SHP77 (cell line): Measurements from ENCODE around the gene PRDM16.

ENCODE experiments used
- DNase-seq, 2 experiments: peaks; one replicate each; lab custom pipeline; 2025; lab: John Stamatoyannopoulos, UW

PRDM16 gene

DNA sequence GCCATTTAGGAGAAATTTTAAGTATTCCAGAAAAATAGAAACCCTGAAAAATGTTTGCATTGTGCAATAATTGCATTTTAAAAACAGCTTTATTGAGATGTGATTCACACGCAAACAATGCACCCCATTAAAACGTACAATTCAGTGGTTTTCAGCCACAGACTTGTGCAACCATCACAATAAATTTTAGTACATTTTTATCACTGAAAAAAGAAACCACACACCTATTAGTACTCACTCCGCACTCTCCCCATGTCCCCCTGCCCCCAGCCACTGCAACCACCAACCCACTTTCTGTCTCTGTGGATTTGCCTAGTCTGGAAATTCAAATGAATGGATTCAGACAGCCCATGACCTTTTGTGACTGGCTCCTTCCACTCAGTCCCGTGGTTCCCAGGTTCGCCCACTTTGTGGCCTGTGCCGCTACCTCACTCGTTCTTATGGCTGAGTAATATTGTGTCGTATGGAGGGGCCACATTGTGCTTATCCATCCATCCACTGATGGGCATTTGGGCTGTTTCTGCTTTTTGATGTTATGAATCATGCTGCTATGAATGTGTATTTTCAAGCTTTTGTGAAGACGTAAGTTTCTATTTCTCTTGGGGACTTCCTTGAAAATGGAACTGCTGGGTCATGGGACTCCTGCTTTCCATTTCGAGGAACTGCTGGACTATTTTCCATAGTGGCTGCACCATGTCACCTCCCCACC, 237.7 kb downstream of the PRDM16 start:
- no peak for DNase-seq

DNA sequence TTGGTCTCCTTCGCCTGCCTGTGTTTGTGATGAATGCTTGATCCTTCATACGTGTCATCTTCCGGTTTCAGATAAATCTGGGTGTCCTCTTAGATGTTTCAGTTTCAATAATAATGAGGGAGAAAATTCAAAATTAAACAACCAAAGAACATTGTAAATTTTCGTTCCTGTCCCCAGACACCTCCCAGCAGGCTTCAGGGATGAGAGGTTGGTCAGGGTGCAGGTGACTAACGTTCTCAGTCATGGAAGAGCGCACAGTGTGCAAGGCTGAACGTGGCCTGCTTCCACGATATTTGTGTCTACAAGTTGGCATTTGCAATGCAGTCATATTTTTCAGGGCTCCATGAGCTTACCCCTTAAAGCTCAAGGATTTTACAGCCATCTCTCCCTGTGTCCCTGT, 238.4 kb downstream of the PRDM16 start:
- DNase-seq = no peak

DNA sequence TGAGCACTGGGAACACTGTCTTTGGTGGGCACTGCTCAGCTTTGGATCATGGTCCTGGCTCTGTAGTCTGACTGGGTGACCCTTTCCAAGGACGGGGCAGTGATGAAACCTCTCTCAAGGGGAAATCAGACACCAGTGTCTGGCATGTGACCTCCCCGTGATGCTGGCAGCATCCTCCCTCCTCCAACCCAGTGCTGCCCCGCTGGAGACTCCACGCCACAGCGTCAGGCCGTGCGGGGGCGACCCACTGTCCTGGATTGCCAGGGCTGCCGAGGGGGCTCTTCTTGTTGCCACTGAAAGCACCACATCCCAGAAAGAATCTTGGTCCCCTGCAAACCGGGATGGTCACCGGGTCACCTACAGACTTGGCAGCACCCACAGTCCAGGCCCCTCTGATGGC, 239.1 kb downstream of the PRDM16 start:
- DNase-seq = no peak

DNA sequence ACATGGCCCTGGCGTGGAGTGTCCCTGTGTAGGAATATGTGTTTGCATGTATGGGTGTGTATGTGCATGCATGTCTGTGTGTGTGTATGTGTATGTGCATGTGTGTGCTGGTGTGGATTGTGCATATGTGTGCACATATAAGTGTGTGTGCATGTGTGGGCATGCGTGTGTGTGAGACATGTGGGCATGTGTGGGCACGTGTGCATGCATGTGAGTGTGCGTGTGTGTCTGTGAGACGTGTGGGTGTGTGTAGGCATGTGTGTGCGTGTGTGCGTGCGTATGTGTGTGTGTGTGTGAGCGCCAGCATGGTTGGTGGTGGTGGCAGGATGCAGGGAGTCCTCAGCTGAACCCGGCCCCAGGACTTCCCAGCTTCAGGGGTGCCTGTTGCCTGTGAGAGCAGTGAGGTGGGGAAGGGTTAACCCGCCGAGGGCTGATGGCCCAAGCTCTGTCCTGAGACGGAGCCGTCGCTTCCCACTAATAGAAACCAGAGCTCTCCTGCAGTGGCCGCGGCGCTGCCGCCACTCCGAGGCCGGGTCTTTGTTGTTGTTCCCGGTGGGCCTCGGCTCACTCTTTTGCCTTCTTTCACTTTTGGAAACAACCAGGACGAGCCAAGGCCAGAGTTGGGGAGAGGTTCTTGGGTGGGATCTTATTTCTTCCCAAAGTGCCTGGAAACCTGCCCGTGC, 241.9 kb downstream of the PRDM16 start:
- DNase-seq = no peak

DNA sequence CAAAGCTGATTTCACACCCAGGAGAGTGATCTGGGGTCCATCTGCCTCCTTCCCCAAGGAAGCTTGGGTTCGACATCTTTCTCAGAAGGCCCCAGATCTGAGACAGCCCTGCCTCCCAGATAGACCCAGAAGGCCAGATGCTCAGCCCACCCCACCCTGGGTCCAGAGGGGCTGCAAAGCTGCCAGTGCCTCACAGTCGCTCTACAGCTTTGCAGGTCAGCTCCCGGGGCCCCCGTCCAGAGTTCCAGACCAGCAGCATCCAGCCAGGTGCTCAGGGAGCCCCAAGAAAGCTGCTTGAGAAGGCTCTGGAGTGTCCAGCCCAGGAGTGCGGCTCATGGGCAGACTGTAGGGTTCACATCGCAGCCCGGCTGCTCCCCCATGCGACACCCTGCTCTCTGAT, 242.7 kb downstream of the PRDM16 start:
- DNase-seq = no peak

DNA sequence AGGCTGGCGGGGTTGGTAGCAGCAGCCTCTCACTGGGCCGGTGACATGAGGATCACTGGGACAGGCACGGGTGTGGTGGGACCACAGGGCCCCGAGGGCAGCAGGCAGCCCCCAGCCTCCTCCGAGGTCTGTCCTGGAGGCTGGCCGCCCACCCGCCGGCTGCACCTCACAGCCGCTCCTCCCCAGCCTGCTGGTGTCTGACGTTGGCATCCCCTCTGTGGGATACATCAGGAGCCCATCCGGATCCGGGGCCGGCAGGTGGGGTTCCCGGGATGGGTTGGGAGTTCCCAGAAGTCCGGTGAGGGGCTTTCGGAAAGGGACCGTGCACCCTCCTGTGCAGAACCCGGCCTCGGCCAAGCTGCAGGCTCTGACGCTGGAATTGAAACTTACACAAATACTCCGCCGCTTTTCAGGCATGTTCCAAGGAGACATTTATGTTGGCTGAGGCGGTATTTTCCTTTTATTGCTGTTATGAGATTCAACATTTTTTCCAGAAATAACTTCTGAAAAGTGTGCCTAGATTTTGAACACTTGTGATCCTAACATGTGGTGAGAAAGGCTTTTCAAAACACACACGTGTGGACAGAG, 243.4 kb downstream of the PRDM16 start:
- no peak for DNase-seq

DNA sequence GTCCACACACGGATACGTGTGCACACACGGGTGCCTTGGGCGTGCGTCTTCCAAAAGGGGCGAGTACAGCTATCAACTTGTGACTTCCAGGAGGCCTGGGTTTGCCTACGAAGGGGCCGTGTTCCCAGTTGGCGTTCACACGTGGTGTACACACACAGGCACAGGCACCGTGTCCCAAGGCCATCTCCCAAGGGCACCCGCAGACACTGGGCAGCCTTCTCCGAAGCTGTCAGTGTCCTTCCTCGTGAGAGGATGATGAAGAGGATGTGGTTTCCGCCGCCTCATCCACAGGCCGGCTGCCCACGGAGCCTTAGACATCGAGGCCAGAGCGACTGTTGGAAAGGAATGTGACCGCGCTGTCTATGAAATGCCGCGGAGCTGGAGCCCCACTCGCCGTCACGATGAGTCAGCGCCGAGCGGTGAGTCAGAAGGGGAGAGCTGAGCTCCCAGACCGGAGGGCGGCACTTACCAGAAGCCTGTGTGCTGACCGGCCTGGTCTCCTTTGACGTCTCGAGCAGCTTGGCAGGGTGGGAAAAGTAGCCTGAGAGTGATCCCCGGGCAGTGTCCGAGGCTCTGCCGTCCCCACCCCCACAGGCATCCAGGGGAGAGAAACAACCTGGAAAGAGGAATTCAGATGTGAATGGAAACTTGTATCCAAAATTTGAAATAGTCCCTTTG, 244.0 kb downstream of the PRDM16 start:
- DNase-seq = peak; percentile 3 to 53

DNA sequence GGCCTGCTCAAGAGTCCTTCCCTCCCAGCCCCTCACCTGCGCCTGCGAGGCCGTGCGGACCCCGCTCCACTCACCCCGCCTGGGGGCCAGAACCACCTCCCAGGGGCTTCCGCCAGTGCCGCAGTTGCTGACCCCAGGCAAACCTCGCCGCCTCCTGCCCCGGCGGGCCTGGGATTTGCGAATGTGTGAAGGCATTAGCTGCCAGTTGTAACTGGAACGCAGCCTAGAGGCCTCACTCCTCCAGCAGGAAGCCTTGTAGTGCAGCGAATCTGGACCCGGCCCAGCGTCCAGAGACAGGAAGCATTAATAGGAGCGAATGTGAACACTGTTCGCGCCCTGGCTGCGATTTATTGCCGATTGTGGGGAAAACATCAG, 244.6 kb downstream of the PRDM16 start:
- no peak for DNase-seq

DNA sequence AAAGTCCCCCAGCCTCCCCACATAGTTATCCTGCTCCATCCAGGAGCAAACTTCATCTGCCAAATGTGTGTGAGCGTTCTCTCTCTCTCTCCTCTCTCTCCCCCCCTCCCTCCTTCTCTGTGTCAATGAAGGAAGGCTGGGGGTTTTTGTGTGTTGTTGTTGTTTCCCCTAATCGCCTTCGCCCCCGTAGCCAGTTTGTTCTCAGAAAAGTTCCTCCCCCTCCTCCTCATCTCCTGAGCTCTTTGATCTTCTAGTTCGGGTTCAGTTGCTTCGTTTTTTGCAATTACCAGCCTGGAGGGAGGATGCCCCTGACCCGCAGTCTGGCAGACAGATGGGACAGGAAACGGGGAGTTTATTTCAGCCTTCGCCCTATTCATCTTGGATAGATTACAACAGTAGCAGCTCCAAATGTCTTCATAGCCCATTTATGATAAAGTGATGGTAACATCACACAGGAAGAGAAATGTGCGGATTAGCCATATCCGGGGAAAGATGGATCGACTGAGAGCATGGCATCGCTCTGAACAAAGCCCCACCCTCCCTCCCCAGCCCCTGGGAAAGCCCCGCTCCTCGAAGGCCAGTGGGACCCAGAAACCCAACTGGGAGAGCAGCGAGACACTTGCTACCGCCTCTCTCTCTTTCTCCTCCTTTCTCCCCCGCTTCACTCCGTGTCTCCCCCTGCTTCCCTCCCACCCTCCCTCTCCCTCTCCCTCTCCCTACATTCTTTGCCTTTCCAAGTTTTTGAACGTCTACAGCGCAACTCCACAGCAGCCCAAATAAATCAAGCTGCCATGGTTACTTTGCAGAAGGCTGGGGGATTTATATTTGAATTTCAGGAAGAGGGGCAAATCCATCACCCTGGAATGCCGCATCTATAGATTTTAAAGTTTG, 245.7 kb downstream of the PRDM16 start:
- DNase-seq = no peak

DNA sequence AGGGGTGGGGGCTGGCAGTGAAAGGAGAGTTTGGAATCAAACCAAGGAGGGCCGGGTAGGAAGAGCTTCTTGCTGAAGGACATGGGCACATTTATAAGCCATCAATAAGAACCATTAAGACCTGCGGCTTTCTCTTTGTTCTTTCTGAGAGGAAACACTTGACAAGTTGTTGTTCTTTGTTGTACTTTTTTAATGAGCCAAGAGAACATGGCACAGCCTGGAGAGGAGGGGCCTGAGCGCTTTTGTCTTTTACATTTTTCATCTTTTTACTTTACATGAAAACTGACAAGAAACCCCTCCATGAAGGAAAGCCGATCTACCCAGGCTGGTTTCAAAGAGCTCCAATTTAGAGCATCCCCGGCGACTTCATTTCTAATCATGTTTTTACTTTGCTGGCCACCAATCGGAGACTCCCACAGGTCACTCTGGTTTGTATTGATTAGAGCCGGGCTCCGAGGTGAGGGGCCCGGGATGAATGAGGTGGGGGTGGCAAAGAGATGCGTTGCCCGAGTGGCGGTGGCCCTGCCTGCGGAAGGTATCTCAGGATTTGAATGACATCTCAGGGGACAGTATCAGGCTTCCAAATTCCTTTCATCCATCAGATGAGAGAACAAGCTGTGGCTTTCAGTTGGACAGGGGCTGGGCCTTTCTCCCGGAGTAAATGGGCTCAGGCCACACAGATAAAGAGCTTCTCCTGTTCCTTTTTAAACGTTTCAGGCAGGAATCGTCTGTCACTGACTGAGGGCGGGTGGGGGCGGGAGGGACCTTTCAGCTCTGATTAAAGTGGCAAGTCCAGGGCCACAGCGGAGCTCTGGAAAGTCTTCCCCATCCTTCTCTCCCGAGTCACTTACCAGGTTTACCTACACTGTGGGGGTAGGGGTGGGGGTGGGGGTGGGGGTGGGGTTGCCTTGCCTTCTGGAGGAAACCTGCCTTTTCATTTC, 246.7 kb downstream of the PRDM16 start:
- no peak for DNase-seq

DNA sequence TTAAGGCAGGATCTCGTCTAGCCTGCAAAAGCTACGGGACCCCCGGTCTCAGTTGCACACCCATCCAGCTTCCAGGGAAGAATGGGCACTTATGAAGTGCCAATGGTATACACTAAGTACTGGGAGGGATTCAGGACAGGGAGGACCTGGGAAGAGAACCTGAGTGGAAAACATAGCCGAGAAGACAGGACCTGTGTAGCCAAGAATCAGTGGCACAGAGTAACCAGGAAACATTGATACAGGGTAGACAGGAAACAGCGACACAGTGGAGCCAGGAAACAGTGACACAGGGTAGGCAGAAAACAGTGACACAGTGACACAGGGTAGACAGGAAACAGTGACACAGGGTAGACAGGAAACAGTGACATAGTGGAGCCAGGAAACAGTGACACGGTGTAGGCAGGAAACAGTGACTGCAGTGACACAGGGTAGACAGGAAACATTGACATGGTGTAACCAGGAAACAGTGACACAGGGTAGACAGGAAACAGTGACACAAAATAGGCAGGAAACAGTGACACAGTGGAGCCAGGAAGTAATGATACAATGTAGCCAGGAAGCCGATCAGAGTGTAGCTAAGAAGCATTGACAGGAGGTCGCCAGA, 247.4 kb downstream of the PRDM16 start:
- no peak for DNase-seq

DNA sequence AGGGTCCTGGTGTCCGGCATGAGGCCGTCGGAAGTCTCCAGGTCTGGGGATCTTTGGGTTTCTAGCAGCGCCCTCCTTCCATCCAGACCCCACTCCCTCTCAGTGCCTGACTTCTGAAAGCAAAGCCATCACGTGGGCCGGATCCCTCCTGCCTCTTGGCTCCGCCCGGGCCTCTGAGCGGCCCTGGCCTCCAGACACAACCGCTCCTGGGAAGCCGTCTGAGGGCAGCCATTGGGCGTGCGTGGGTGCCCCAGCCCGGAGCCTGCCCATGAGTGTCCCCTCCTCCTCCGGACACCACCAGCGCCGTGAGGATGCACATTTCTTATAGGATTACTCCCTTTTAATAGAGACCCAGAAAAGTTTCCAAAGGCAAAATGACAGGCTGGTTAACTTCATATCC, 248.5 kb downstream of the PRDM16 start:
- DNase-seq = no peak

DNA sequence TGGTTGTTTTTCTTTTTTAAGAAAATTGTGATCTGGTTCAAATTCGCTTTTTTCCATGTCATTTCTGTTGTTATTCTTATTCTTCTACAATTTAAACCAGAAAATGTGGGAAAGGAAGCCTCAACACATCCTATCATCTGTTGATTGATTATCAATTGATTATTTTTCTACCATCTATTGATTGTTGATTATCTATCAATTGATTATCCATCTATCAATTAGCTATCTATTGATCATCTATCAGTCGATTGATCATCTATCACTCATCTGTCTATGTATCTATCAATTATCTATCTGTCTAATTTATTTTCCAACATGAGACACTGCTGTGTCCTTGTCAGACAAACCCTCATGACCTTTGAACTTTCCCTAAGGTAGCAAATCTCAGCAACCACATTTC, 249.3 kb downstream of the PRDM16 start:
- DNase-seq = no peak

DNA sequence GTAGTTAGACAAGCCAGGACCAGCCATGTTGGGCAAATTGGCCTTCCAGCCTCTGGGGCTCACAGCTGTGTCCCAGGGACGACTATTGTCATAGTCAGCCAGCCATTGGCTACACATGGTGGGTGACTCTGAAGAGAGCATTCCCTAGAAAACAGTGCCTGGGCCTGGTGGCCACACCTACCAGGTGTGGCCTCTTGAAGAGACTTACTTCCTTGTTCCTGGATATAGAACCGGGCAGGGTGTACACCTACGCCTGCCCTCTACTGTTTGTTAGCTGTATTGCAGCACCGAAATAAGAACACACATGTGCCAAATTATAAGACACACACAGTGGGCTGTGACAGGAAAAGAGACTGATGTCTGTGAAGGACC, 250.9 kb downstream of the PRDM16 start:
- DNase-seq = peak; percentile 54 to 79

DNA sequence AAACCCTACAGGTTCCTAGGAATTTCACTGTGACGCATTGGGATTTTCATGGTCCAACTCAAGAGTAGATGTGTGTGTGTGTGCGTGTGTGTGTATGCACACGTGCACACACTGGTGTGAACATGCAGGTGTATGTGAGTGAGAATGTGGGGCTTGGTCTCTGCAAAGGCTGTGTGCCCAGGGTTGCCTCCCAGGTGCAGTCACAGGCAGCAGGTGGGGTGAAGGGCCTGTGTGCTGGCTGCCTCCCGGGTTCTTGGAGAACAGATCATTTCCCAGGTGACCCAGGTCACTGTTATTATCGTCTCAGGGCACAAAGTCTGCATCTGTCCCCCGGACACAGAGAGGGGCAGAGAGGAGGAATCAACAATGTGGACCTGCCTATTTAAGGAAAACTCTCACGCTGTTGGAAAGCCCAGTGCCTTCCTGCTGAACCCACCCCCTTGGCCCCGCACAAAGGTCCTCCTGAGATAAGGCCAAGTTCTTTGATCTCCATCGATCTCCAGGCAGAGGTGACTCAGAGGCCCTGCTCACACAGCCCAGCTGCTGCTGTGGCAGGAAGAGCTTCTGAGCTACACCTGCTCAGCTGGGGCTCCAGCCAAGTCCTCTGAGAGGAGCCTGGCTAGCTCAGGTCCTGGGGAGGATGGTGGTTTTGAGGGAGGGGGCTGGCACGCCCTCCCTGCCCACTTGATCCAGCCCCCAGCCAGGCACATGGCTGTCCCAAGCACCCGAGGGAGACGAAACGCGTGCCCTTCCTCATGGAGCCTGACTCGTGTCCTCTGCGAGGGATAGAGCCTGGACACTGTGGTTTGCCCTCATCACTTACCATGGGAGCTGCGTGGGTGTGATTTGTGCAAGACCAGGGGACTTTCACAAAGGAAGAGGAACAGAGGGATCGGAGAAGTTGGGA, 251.5 kb downstream of the PRDM16 start:
- peak; percentile 72 to 85 for DNase-seq

DNA sequence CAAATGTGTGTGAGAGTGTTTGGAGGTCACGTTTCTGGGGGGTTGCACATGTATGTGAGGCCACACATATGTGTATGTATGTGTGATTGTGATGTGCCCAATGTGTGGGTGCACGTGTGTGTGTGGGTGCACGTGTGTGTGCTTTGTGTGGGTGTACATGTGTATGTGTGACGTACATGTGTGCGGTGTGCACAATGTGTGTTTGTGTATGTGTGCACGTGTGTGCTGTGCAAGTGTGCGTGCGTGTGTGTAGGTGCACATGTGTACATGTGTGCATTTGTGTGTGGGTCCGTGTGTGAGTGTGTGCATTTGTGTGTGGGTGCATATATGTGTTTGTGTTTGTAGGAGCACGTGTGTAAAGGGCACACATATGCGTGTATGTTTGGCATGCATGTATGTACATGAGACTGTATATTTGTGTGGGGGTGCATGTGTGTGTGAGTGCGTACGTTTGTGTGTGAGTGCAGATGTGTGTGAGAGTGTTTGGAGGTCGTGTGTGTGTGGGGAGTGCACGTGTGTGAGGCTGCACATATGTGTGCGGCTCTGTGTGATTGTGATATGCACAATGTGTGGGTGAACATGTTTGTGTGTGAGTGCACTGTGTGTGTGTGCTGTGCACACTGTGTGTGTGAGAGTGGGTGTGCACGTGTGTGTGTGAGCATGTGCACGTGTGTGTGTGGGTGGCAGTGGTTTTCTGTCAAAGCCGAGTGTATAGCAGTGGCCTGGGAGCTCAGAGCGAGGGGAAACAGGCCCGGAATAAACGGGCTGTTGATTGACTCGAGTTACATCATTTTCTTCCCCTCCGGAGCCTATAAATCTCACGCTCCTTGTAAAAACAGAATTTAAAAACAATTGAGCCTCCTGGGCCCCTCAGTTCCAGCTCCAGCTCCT, 252.8 kb downstream of the PRDM16 start:
- DNase-seq = no peak

DNA sequence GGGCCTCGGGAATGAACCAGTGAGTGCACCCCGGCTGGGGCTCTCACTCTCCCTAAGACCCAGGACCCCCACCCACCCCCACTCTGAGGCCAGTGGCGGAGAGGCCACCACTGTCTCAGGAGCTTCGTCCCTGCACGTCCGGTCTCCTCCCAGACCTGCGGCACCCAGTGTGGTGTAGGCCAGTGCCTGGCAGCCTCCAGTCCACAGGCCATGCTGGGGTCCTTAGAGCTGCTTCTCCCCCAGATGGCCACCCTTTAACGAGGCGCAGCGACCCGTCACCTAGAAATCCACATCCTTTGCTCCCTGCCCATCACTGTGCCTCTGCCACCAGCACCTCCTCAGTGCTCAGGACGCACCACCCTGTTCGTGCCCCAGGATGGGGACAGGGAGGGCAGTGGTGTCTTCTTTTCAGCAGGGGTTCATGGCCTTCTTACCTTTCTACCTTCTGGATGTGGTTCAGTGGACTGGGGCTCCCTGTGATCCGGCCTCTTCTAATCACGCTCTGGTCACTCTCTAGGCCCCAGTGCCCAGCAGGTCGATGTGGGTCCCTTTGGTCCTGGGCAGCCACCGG, 253.5 kb downstream of the PRDM16 start:
- DNase-seq = no peak
